Measurements from ENCODE around the gene TSN. TPM values are rescaled to one million over a fixed set of nuclear protein-coding genes. Genes with fewer than 3 reads are reported as not detected.

The TSN gene
- total RNA-seq, 2 donors from 2014 or later, result 71.5 to 79.8 TPM

GRCh38 chr2:121778741-121779487 lies 23.5 kb downstream of the TSN start:
- no peak overlapping the region for H3K4me3 Mint-ChIP-seq
- no peak overlapping the region for H3K27ac Mint-ChIP-seq
- DNase-seq, result no peak
- WGBS, 2 experiments (ENCODE audit: insufficient coverage in 1 of 2, insufficient read length in 1 of 2), result 85% methylated on average over 7 of the region's 7 CpGs; no CpG with 5 or more reads in 1 of the 2 experiments
- H3K36me3 Mint-ChIP-seq (ENCODE audit: low read depth), result no peaks in the 10 kb centered on the region
- TF ChIP-seq CTCF (conservative IDR thresholded peaks at IDR 0.05), result no peak
- H3K27ac ChIP-seq (ENCODE audit: low read depth, low read length), result no peak overlapping the region
- H3K4me1 Mint-ChIP-seq, result no peaks in the 10 kb centered on the region
- H3K4me1 ChIP-seq (ENCODE audit: control insufficient read depth, insufficient read depth, low read length), result no peaks in the 10 kb centered on the region
- H3K4me3 ChIP-seq (ENCODE audit: low read length), result no peak overlapping the region
- no peaks in the 10 kb centered on the region for H3K36me3 ChIP-seq (ENCODE audit: control insufficient read depth, insufficient read depth, low read length)
- no peaks in the 10 kb centered on the region for H3K9me3 Mint-ChIP-seq
- H3K9ac ChIP-seq (ENCODE audit: extremely low read depth, low read length, poor library complexity, severe bottlenecking), result no peak overlapping the region
- no peaks in the 10 kb centered on the region for H3K9me3 ChIP-seq (ENCODE audit: control insufficient read depth, low read length)
- no peaks in the 10 kb centered on the region for H3K27me3 ChIP-seq (ENCODE audit: control insufficient read depth, insufficient read depth, low read length, poor library complexity, severe bottlenecking)
- H3K27me3 Mint-ChIP-seq (ENCODE audit: insufficient read depth), result no peaks in the 10 kb centered on the region

- no peak overlapping the region for H3K4me3 ChIP-seq (ENCODE audit: low read length)
- no peaks in the 10 kb centered on the region for H3K9me3 ChIP-seq (ENCODE audit: control insufficient read depth, low read length)
- Mint-ChIP-seq H3K4me3 (no peak overlapping the region), H3K9me3 (peaks cover 2% of the 10 kb centered on the region), H3K36me3 (ENCODE audit: low read depth) (no peaks in the 10 kb centered on the region), H3K4me1 (no peaks in the 10 kb centered on the region), H3K27ac (no peak overlapping the region), H3K27me3 (ENCODE audit: insufficient read depth) (no peaks in the 10 kb centered on the region)
- no peaks in the 10 kb centered on the region for H3K27me3 ChIP-seq (ENCODE audit: control insufficient read depth, insufficient read depth, low read length, poor library complexity, severe bottlenecking)
- DNase-seq, result no peak
- no peak overlapping the region for H3K27ac ChIP-seq (ENCODE audit: low read depth, low read length)
- WGBS, 2 experiments (ENCODE audit: insufficient coverage in 1 of 2, insufficient read length in 1 of 2), result 92% methylated on average over 2 of the region's 2 CpGs; no CpG with 5 or more reads in 1 of the 2 experiments
- no peak overlapping the region for H3K9ac ChIP-seq (ENCODE audit: extremely low read depth, low read length, poor library complexity, severe bottlenecking)
- TF ChIP-seq CTCF (conservative IDR thresholded peaks at IDR 0.05), result no peak
- no peaks in the 10 kb centered on the region for H3K4me1 ChIP-seq (ENCODE audit: control insufficient read depth, insufficient read depth, low read length)
- no peaks in the 10 kb centered on the region for H3K36me3 ChIP-seq (ENCODE audit: control insufficient read depth, insufficient read depth, low read length)
These were observed 27.7 kb downstream of the TSN start for GRCh38 chr2:121783180-121783579.

GRCh38 chr2:121788685-121789084 lies 33.2 kb downstream of the TSN start:
- no peaks in the 10 kb centered on the region for H3K36me3 ChIP-seq (ENCODE audit: control insufficient read depth, insufficient read depth, low read length)
- H3K27me3 ChIP-seq (ENCODE audit: control insufficient read depth, insufficient read depth, low read length, poor library complexity, severe bottlenecking), result no peaks in the 10 kb centered on the region
- no peak overlapping the region for H3K27ac ChIP-seq (ENCODE audit: low read depth, low read length)
- Mint-ChIP-seq H3K27ac (no peak overlapping the region), H3K36me3 (ENCODE audit: low read depth) (no peaks in the 10 kb centered on the region), H3K9me3 (peaks cover 12% of the 10 kb centered on the region), H3K4me1 (peaks cover 19% of the 10 kb centered on the region), H3K4me3 (no peak overlapping the region), H3K27me3 (ENCODE audit: insufficient read depth) (no peaks in the 10 kb centered on the region)
- H3K4me3 ChIP-seq (ENCODE audit: low read length), result no peak overlapping the region
- peaks cover 8% of the 10 kb centered on the region for H3K9me3 ChIP-seq (ENCODE audit: control insufficient read depth, low read length)
- no peak for TF ChIP-seq CTCF (conservative IDR thresholded peaks at IDR 0.05)
- DNase-seq, result no peak
- WGBS, 2 experiments (ENCODE audit: insufficient coverage in 1 of 2, insufficient read length in 1 of 2), result 86 to 93% methylated on average over 1 of the region's 1 CpG
- H3K4me1 ChIP-seq (ENCODE audit: control insufficient read depth, insufficient read depth, low read length), result no peaks in the 10 kb centered on the region
- H3K9ac ChIP-seq (ENCODE audit: extremely low read depth, low read length, poor library complexity, severe bottlenecking), result no peak overlapping the region
